T-cell (primary cell): Measurements from ENCODE around the gene MCF2L. TPM values are rescaled to one million over a fixed set of nuclear protein-coding genes. Genes with fewer than 3 reads are reported as not detected.

Experiments
- ATAC-seq, 4 experiments: fragments of 200-7000 bp in 3 of 4; fragments of 150-1000 bp in 1 of 4; cut with Tn5 transposase; replicated peaks in 1 of 4; 1 replicate in 3 of 4; 2 replicates in 1 of 4; pipeline ENCODE4 v1.10.0; 2021; ENCODE audit warnings: moderate library complexity in 3 of 4, mild to moderate bottlenecking in 2 of 4, moderate number of reproducible peaks in 1 of 4
- CTCF ChIA-PET, 2 donors: fragments of 300-600 bp; sonication (Branson Sonifier 250); formaldehyde crosslinking; loops; one replicate each; lab custom pipeline; 2022; ENCODE audit warnings: antibody characterized with exemption in 2 of 2; lab: Charles Lee
- POLR2A ChIA-PET, 2 donors: fragments of 300-600 bp; sonication (Branson Sonifier 250); formaldehyde crosslinking; loops; one replicate each; lab custom pipeline; 2022; ENCODE audit warnings: antibody characterized with exemption in 2 of 2; lab: Charles Lee
- DNase-seq, 35 experiments: peaks; one replicate each; pipeline versions ENCODE4 v3.0.0 to v3.0.0-alpha.2; 2013 to 2023
- H3K27ac ChIP-seq: one replicate; pipeline ENCODE4 v1.5.1; 2013; ENCODE audit warnings: low read length
- H3K27me3 ChIP-seq, 2 experiments: replicated peaks in 1 of 2; 1 replicate in 1 of 2; 2 replicates in 1 of 2; pipeline versions ENCODE4 v1.6.1 to v1.7.0; 2013; ENCODE audit warnings: low read length in 1 of 2, mixed read lengths in 1 of 2; ENCODE audit not compliant: control insufficient read depth in 2 of 2, insufficient read depth in 2 of 2; ENCODE audit errors: extremely low read depth in 1 of 2
- H3K36me3 ChIP-seq, 2 donors: 1 replicate in 1 of 2; 2 replicates in 1 of 2; pipeline versions ENCODE4 v1.6.1 to v1.7.0; 2013; ENCODE audit warnings: low read length in 1 of 2; ENCODE audit not compliant: control insufficient read depth in 2 of 2, insufficient read depth in 1 of 2; ENCODE audit errors: extremely low read depth in 1 of 2
- H3K4me1 ChIP-seq, 2 experiments: 1 replicate in 1 of 2; 2 replicates in 1 of 2; pipeline versions ENCODE4 v1.6.1 to v1.7.0; 2013; ENCODE audit warnings: low read length in 2 of 2, mixed read lengths in 1 of 2; ENCODE audit not compliant: insufficient read depth in 2 of 2, control insufficient read depth in 1 of 2; ENCODE audit errors: extremely low read depth in 1 of 2
- H3K4me3 ChIP-seq, 2 donors: 1 replicate in 1 of 2; 2 replicates in 1 of 2; pipeline versions ENCODE4 v1.5.1 to v1.7.0; 2013; ENCODE audit warnings: mild to moderate bottlenecking in 2 of 2, low read length in 1 of 2, moderate library complexity in 1 of 2; ENCODE audit not compliant: control insufficient read depth in 1 of 2; ENCODE audit errors: extremely low read depth in 1 of 2
- H3K9me3 ChIP-seq: 2 replicates; pipeline ENCODE4 v1.7.0; 2013
- H3K27ac Mint-ChIP-seq, 2 donors: one replicate each; pipeline ENCODE4 v1.8.0; 2020 to 2021; ENCODE audit warnings: mild to moderate bottlenecking in 2 of 2, mixed read lengths in 2 of 2
- H3K27me3 Mint-ChIP-seq, 2 donors: one replicate each; pipeline ENCODE4 v1.8.0; 2021 to 2022; ENCODE audit warnings: mixed read lengths in 2 of 2
- H3K36me3 Mint-ChIP-seq: one replicate; pipeline ENCODE4 v1.8.0; 2021; ENCODE audit warnings: mixed read lengths
- H3K4me1 Mint-ChIP-seq, 3 donors: one replicate each; pipeline ENCODE4 v1.8.0; 2020 to 2022; ENCODE audit warnings: mixed read lengths in 3 of 3, mild to moderate bottlenecking in 1 of 3
- H3K4me3 Mint-ChIP-seq, 3 donors: one replicate each; pipeline ENCODE4 v1.8.0; 2020 to 2022; ENCODE audit warnings: mild to moderate bottlenecking in 3 of 3, mixed read lengths in 3 of 3, moderate library complexity in 3 of 3
- H3K9me3 Mint-ChIP-seq, 3 donors: one replicate each; pipeline ENCODE4 v1.8.0; 2020 to 2022; ENCODE audit warnings: mixed read lengths in 3 of 3
- WGBS: methylation state at CpG from one replicate; pipeline ENCODE4 v1.1.5; 2013; ENCODE audit warnings: missing lambda C conversion rate; ENCODE audit not compliant: insufficient coverage; 5-methylcytosine and 5-hydroxymethylcytosine counted together
- total RNA-seq, 35 experiments: library from RNA in 6 of 35; stranded (reverse) in 6 of 35; fragments of 120-200 nt in 1 of 35; gene quantifications; one replicate each; pipeline versions ENCODE4 v1.2.1 to v1.2.4 and lab custom pipeline; 2013 to 2026

Gene MCF2L
- total RNA-seq, 5 donors from 2014 or later (not counting 1 experiment from before 2014, with no cell fraction given), result 18.2 to 30.0 (median 24.7) TPM

- H3K4me3 ChIP-seq, result no peak overlapping the region
- ChIA-PET CTCF (interaction anchor here in 1 of 2 donors (0.6 kb wide), 1 partner anchor 76 kb away, joined by 3 read pairs; no protein-coding TSS in a partner anchor), POLR2A (no interaction called here)
- H3K4me1 ChIP-seq, result no peaks in the 10 kb centered on the region
- 87% methylated on average over 25 of the region's 31 CpGs for WGBS
- peaks cover 0 to 2% of the 10 kb centered on the region in 2 donors for H3K36me3 ChIP-seq
- H3K9me3 ChIP-seq, result no peaks in the 10 kb centered on the region
- Mint-ChIP-seq H3K9me3 (no peaks in the 10 kb centered on the region), H3K4me3 (no peak overlapping the region), H3K4me1 (peaks cover 4 to 9% (median 8%) of the 10 kb centered on the region in 3 donors), H3K36me3 (peaks cover 17% of the 10 kb centered on the region), H3K27ac (no peak overlapping the region), H3K27me3 (no peaks in the 10 kb centered on the region)
- ATAC-seq, result no peak
- peaks cover 0 to 3% of the 10 kb centered on the region in 2 experiments for H3K27me3 ChIP-seq
- no peak overlapping the region for H3K27ac ChIP-seq
- no peak for DNase-seq
These were observed 46.0 kb downstream of the MCF2L start for GRCh38 chr13:113014752-113015745.

- Histone ChIP-seq H3K27ac (no peak overlapping the region), H3K9me3 (no peaks in the 10 kb centered on the region), H3K4me3 (no peak overlapping the region), H3K36me3 (peaks cover 0 to 2% of the 10 kb centered on the region in 2 donors), H3K27me3 (peaks cover 0 to 3% of the 10 kb centered on the region in 2 experiments), H3K4me1 (no peaks in the 10 kb centered on the region)
- H3K9me3 Mint-ChIP-seq, result no peaks in the 10 kb centered on the region
- ATAC-seq, result no peak
- ChIA-PET CTCF (no interaction called here), POLR2A (no interaction called here)
- no peak for DNase-seq
- H3K27me3 Mint-ChIP-seq, result no peaks in the 10 kb centered on the region
- peaks cover 17% of the 10 kb centered on the region for H3K36me3 Mint-ChIP-seq
- no peak overlapping the region for H3K27ac Mint-ChIP-seq
- WGBS, result 92% methylated on average over 13 of the region's 22 CpGs
- peaks cover 7 to 13% (median 12%) of the 10 kb centered on the region in 3 donors for H3K4me1 Mint-ChIP-seq
- H3K4me3 Mint-ChIP-seq, result no peak overlapping the region
These were observed 47.0 kb downstream of the MCF2L start for GRCh38 chr13:113015826-113016525.

GRCh38 chr13:113016526-113017295, 47.7 kb downstream of the MCF2L start:
- DNase-seq, result no peak

DNA sequence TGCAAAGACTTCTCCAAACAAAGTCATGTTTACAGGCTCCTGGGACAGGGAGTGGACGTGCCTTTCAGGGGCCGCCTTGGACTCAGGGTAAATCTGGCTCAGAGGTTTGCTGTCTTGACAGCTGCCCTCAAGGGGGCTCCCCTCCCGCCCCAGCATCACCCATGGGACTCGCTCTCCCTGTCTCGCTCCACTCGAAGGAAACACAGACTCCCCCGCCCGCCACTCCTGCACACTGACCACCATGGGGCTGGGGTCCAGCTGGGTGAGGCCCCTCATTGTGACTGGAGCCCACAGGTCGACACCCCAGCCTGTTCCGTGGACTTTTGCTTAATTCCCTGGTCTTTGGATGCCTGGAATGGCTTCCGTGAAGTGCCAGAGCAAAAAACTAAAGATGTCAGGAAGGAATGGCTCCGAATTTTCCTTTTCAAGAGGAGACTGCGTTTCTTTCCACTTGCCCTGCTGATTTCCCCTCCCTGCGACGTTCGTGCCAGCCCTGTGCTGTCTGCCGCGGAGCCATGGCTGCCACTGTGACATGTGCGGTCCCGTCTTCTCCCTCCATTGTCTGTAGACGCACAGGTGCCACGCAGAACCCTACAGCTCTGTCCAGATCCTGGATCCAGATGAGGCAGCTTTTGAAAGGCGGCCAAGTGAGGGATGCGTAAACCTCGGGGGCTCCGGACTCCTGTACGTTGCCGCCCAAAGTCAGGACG, 48.6 kb downstream of the MCF2L start:
- 87% methylated on average over 28 of the region's 29 CpGs for WGBS
- Histone ChIP-seq H3K27ac (no peak overlapping the region), H3K4me1 (no peaks in the 10 kb centered on the region), H3K4me3 (no peak overlapping the region), H3K9me3 (no peaks in the 10 kb centered on the region), H3K27me3 (peaks cover 0 to 3% of the 10 kb centered on the region in 2 experiments), H3K36me3 (peaks cover 0 to 2% of the 10 kb centered on the region in 2 donors)
- ATAC-seq (no peak), DNase-seq (no peak)
- H3K27ac Mint-ChIP-seq, result no peak overlapping the region
- no peak overlapping the region for H3K4me3 Mint-ChIP-seq
- H3K4me1 Mint-ChIP-seq, result peaks cover 5 to 9% (median 9%) of the 10 kb centered on the region in 3 donors
- ChIA-PET CTCF (no interaction called here), POLR2A (no interaction called here)
- peaks cover 18% of the 10 kb centered on the region for H3K36me3 Mint-ChIP-seq
- H3K27me3 Mint-ChIP-seq, result no peaks in the 10 kb centered on the region
- H3K9me3 Mint-ChIP-seq, result no peaks in the 10 kb centered on the region

More at GRCh38 chr13:113016526-113017295, 47.7 kb downstream of the MCF2L start:
- Mint-ChIP-seq H3K4me1 (peaks cover 5 to 9% (median 9%) of the 10 kb centered on the region in 3 donors), H3K27me3 (no peaks in the 10 kb centered on the region), H3K4me3 (no peak overlapping the region), H3K9me3 (no peaks in the 10 kb centered on the region), H3K27ac (no peak overlapping the region), H3K36me3 (peaks cover 17% of the 10 kb centered on the region)
- Histone ChIP-seq H3K4me3 (no peak overlapping the region), H3K36me3 (peaks cover 0 to 2% of the 10 kb centered on the region in 2 donors), H3K4me1 (no peaks in the 10 kb centered on the region), H3K27ac (no peak overlapping the region), H3K27me3 (peaks cover 0 to 3% of the 10 kb centered on the region in 2 experiments), H3K9me3 (no peaks in the 10 kb centered on the region)
- ChIA-PET POLR2A (no interaction called here), CTCF (no interaction called here)
- WGBS, result 92% methylated on average over 40 of the region's 41 CpGs
- peak in 1 of 4 experiments; percentile 16 for ATAC-seq

- Histone ChIP-seq H3K27ac (no peak overlapping the region), H3K4me3 (no peak overlapping the region), H3K27me3 (peaks cover 0 to 3% of the 10 kb centered on the region in 2 experiments), H3K36me3 (no peaks in the 10 kb centered on the region), H3K4me1 (no peaks in the 10 kb centered on the region), H3K9me3 (no peaks in the 10 kb centered on the region)
- ATAC-seq (no peak), DNase-seq (no peak)
- Mint-ChIP-seq H3K36me3 (peaks cover 23% of the 10 kb centered on the region), H3K27ac (no peak overlapping the region), H3K4me1 (peaks cover 5 to 9% (median 9%) of the 10 kb centered on the region in 3 donors), H3K4me3 (no peak overlapping the region), H3K27me3 (no peaks in the 10 kb centered on the region), H3K9me3 (no peaks in the 10 kb centered on the region)
- 83% methylated on average over 32 of the region's 33 CpGs for WGBS
- CTCF ChIA-PET, result no interaction called here
- POLR2A ChIA-PET, result interaction anchor here in 1 of 2 donors (0.5 kb wide), 1 partner anchor 1046 kb away, joined by 3 read pairs; no protein-coding TSS in a partner anchor
These were observed 49.9 kb downstream of the MCF2L start for GRCh38 chr13:113018676-113019465.
